NCI-H146 treated with DMSO at 0.1 percent for 48 hours (cell line): ENCODE measurements around the gene NKX2-4.
A peak's percentile ranks its signal among the peaks of the same experiment; 100 is the strongest.

ENCODE experiments used
- DNase-seq: peaks from one replicate; lab custom pipeline; 2025; ENCODE audit not compliant: unreplicated experiment; lab: John Stamatoyannopoulos, UW

The NKX2-4 gene

DNA sequence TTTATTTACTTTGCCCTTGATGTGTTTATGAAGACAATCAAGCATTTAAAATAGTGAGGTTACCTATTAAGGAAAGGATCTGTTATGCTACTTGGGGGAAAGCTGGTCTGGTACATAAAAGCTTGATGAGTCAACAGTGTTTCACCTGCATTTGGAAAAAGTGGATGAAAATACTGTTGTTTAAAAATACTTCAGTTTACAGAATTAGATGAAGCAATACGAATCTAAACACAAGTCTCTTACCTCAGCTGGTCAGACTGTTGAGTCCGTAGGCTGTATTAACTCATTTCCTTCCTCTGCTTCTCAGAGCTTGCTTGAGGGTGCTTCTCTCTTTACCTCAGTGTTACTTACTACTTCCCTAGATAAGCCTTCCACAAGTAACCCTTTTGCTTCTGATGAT is 36.1 kb downstream of the NKX2-4 start:
- DNase-seq: no peak

DNA sequence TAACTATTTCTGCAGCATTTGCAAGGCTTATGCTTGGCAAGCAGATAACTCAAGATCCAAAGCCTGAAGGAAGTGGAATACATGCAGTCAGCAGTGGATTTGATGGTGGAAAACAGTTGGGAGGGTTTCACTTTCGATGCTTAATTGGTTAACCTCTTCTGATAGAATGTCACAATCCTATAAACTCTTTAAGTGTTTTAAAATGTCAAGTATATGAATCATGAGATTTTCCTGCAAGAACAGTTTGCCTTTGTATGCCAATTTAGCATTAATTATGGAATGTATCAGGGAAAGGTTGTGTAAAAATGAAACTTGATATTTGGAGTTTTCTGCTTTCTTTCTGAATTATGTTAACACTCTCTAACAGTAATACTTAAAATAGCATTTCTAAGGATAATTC is 36.6 kb downstream of the NKX2-4 start:
- DNase-seq: no peak

GRCh38 chr20:21358737-21359136 is 38.6 kb downstream of the NKX2-4 start:
- peak; percentile 16 for DNase-seq

GRCh38 chr20:21357844-21358243 is 39.5 kb downstream of the NKX2-4 start:
- no peak for DNase-seq

DNA sequence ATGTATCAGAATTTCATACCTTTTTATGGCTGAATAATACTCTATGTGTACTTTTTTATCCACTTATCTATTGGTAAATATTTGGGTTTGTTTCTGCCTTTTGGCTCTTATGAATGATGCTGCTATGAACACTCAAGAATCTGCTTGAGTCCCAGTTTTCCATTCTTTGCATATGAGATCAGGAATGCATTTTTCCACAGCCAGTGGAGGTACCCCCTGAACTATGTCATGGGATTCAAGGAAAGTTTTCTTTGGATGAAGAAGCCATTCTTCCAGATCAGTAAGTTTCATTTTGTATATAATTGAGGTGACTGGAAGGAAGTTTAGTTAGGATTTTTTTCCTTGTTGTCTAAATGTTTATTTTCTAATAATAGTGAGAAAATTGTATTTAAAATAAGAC is 40.9 kb downstream of the NKX2-4 start:
- DNase-seq: no peak

DNA sequence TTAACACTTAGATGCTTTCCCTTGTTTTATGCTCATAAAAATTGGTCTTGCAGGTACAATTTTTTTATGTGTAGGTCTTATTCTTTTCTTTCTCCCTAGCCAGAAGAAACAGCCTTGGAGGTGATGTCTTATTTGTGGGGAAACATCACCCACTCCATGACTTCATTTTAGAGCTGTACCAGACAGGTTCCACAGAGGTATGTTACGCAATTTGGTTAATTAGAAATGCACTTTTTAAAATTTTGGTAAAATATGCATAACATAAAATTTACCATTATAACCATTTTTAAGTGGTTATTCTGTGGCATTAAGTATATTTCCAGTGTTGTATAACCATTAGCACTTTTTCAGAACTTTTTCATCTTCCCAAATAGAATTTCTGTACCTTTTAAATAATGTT is 41.3 kb downstream of the NKX2-4 start:
- no peak for DNase-seq

DNA sequence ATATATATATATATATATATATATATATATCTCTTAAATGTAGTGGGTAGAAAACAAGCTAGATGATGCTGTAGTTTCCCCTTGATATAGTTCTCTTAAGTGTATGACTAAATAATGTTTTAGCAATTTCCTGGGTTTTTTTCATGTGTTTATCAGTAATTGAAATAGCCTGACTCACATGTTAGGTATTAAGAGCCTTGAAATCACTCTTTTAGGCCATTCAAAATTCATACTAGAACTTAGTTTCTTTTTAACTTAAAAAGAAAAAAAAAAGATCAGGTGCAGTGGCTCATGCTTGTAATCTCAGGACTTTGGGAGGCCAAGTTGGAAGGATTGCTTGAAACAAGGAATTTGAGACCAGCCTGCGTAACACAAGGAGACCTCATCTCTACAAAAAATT is 44.1 kb downstream of the NKX2-4 start:
- DNase-seq: no peak

DNA sequence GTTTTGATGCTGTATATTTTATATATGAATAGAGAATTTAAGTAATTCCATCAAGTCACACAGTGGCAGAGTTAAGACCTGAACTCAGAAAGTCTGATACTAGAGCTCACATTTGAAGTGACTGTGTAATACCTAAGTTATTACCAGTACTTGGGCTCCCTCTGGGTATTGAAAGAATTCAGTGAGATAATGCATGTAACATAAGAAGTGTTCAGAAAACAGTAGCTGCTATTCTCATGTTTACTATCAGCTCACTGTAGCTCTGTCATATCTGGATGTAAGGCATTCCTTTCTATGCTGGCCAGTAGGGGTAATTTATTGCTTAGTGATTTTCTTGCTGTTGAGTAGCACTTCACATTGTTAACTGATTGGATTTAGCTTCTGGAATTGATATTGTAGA is 44.6 kb downstream of the NKX2-4 start:
- no peak for DNase-seq
